Esophagus squamous epithelium (tissue), 5 donors: ENCODE measurements around the gene PRDX3. TPM values are rescaled to one million over a fixed set of nuclear protein-coding genes. Genes with fewer than 3 reads are reported as not detected.
A peak's percentile ranks its signal among the peaks of the same experiment; 100 is the strongest.

Experiments
- DNase-seq: peaks from one replicate; lab custom pipeline; 2025; lab: John Stamatoyannopoulos, UW
- H3K27ac ChIP-seq, 4 donors: fragments of 200-600 bp; sonication (generic); one replicate each; pipeline ENCODE4 v1.5.1; 2016 to 2019; ENCODE audit warnings: mild to moderate bottlenecking in 1 of 4
- H3K27me3 ChIP-seq, 4 donors: fragments of 200-600 bp; sonication (generic); 1 replicate in 3 of 4; 2 replicates in 1 of 4; pipeline versions ENCODE4 v1.5.1 to v1.6.0; 2017 to 2021; ENCODE audit warnings: antibody characterized with exemption in 1 of 4
- H3K36me3 ChIP-seq, 3 donors: fragments of 200-600 bp; sonication (generic); one replicate each; pipeline ENCODE4 v1.5.1; 2016 to 2019
- H3K4me1 ChIP-seq, 3 donors: fragments of 200-600 bp; sonication (generic); one replicate each; pipeline ENCODE4 v1.5.1; 2017 to 2019
- H3K4me3 ChIP-seq, 4 donors: fragments of 200-600 bp; sonication (generic); 1 replicate in 3 of 4; 2 replicates in 1 of 4; pipeline ENCODE4 v1.5.1; 2016 to 2019; ENCODE audit warnings: mild to moderate bottlenecking in 2 of 4, moderate library complexity in 1 of 4
- H3K9me3 ChIP-seq, 3 donors: fragments of 200-600 bp; sonication (generic); one replicate each; pipeline ENCODE4 v1.5.1; 2016 to 2019
- CTCF ChIP-seq, 6 experiments: fragments of 450-650 bp in 4 of 6; fragments of 200-600 bp in 2 of 6; sonication (generic) in 2 of 6; IDR thresholded peaks; one replicate each; pipeline ENCODE4 v1.5.1; 2016 to 2019; ENCODE audit warnings: antibody characterized with exemption in 6 of 6, mild to moderate bottlenecking in 4 of 6, moderate library complexity in 4 of 6
- POLR2A ChIP-seq, 4 donors: fragments of 450-650 bp; IDR thresholded peaks; one replicate each; pipeline ENCODE4 v1.6.1; 2017; ENCODE audit warnings: antibody characterized with exemption in 4 of 4, mild to moderate bottlenecking in 4 of 4, moderate library complexity in 3 of 4
- WGBS, 2 donors: methylation state at CpG; one replicate each; pipeline ENCODE4 v1.1.5; 2018; 5-methylcytosine and 5-hydroxymethylcytosine counted together
- intact Hi-C: fragments of 100-400 bp; cut with DNase I; formaldehyde crosslinking; loops from one replicate; pipeline ENCODE4 v1.15.0; 2022
- total RNA-seq, 4 donors: library from RNA; depleted of rRNA; stranded (reverse); fragments of >200 nt; gene quantifications; one replicate each; pipeline ENCODE4 v1.1.0, GENCODE V29; 2016
- donor health status: DM: yes; HTN: yes; CAD: no.

Gene PRDX3
- total RNA-seq, 4 donors from 2014 or later, result 42.9 to 183 (median 119) TPM

- H3K4me3 ChIP-seq, result peak overlapping the region; percentile 64 to 89 (median 72)
- no peak for TF ChIP-seq CTCF (IDR thresholded peaks at IDR 0.05)
- no peak for TF ChIP-seq POLR2A (IDR thresholded peaks at IDR 0.05)
- no peaks in the 10 kb centered on the region for H3K9me3 ChIP-seq
- no peaks in the 10 kb centered on the region for H3K27me3 ChIP-seq
- H3K27ac ChIP-seq, result peak overlapping the region; percentile 89 to 96 (median 90)
- 15 to 18% methylated on average over 15 to 21 of the region's 21 CpGs for WGBS, 2 donors
- peaks cover 0 to 40% (median 0%) of the 10 kb centered on the region in 3 donors for H3K36me3 ChIP-seq
- intact Hi-C loops, result loop anchor here (10.0 kb wide), 1 partner anchor 133 kb away; no protein-coding TSS in a partner anchor
- no peak for DNase-seq
- H3K4me1 ChIP-seq, result peaks cover 0 to 42% (median 15%) of the 10 kb centered on the region in 3 donors
These were observed 772 bp downstream of the PRDX3 start for GRCh38 chr10:119177708-119178371.

GRCh38 chr10:119176166-119176565, 2.4 kb downstream of the PRDX3 start:
- Histone ChIP-seq H3K27ac (peak overlapping the region; percentile 11 to 90 (median 67)), H3K27me3 (no peaks in the 10 kb centered on the region), H3K4me3 (no peak overlapping the region), H3K9me3 (no peaks in the 10 kb centered on the region), H3K36me3 (peaks cover 11 to 57% (median 13%) of the 10 kb centered on the region in 3 donors), H3K4me1 (peaks cover 0 to 42% (median 15%) of the 10 kb centered on the region in 3 donors)
- WGBS, 2 donors, result 70 to 83% methylated on average over 6 of the region's 6 CpGs
- no peak for DNase-seq
- TF ChIP-seq POLR2A (IDR thresholded peaks at IDR 0.05) (no peak), CTCF (IDR thresholded peaks at IDR 0.05) (no peak)
- intact Hi-C loops, result loop anchor here (10.0 kb wide), 1 partner anchor 131 kb away; no protein-coding TSS in a partner anchor

- no peak overlapping the region for H3K4me3 ChIP-seq
- H3K27me3 ChIP-seq, result no peaks in the 10 kb centered on the region
- WGBS, 2 donors, result 62 to 71% methylated on average over 2 of the region's 2 CpGs
- intact Hi-C loops, result loop anchor here (10.0 kb wide), 1 partner anchor 129 kb away; no protein-coding TSS in a partner anchor
- H3K36me3 ChIP-seq, result peaks cover 11 to 77% (median 29%) of the 10 kb centered on the region in 3 donors
- H3K9me3 ChIP-seq, result no peaks in the 10 kb centered on the region
- H3K4me1 ChIP-seq, result peaks cover 0 to 37% (median 15%) of the 10 kb centered on the region in 3 donors
- TF ChIP-seq POLR2A (IDR thresholded peaks at IDR 0.05), result no peak
- TF ChIP-seq CTCF (IDR thresholded peaks at IDR 0.05), result no peak
- no peak for DNase-seq
- no peak overlapping the region for H3K27ac ChIP-seq
These were observed 4.5 kb downstream of the PRDX3 start for GRCh38 chr10:119174109-119174508.

GRCh38 chr10:119167041-119167440, 11.6 kb downstream of the PRDX3 start:
- no peak overlapping the region for H3K4me3 ChIP-seq
- H3K27ac ChIP-seq, result peak overlapping the region in 2 of 4 donors; percentile 93 to 94
- WGBS, 2 donors, result 83 to 85% methylated on average over 8 of the region's 8 CpGs
- H3K4me1 ChIP-seq, result peaks cover 7 to 34% (median 16%) of the 10 kb centered on the region in 3 donors
- H3K36me3 ChIP-seq, result peaks cover 7 to 60% (median 31%) of the 10 kb centered on the region in 3 donors
- TF ChIP-seq CTCF (IDR thresholded peaks at IDR 0.05), result no peak
- no peak for TF ChIP-seq POLR2A (IDR thresholded peaks at IDR 0.05)
- no peak for DNase-seq
- intact Hi-C loops, result no loop called here
- H3K27me3 ChIP-seq, result no peaks in the 10 kb centered on the region
- no peaks in the 10 kb centered on the region for H3K9me3 ChIP-seq

GRCh38 chr10:119166564-119166963, 12.0 kb downstream of the PRDX3 start:
- 62 to 80% methylated on average over 8 of the region's 8 CpGs for WGBS, 2 donors
- DNase-seq, result no peak
- Histone ChIP-seq H3K27ac (peak overlapping the region; percentile 93 to 94 (median 94)), H3K4me3 (no peak overlapping the region), H3K4me1 (peaks cover 7 to 38% (median 16%) of the 10 kb centered on the region in 3 donors), H3K36me3 (peaks cover 3 to 60% (median 26%) of the 10 kb centered on the region in 3 donors), H3K9me3 (no peaks in the 10 kb centered on the region), H3K27me3 (no peaks in the 10 kb centered on the region)
- no peak for TF ChIP-seq CTCF (IDR thresholded peaks at IDR 0.05)
- intact Hi-C loops, result no loop called here
